ENCODE measurements around the gene RAMP2. TPM values are rescaled to one million over a fixed set of nuclear protein-coding genes. Genes with fewer than 3 reads are reported as not detected.

RAMP2 gene, protein sequence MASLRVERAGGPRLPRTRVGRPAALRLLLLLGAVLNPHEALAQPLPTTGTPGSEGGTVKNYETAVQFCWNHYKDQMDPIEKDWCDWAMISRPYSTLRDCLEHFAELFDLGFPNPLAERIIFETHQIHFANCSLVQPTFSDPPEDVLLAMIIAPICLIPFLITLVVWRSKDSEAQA
- 7.6 and 19.6 TPM in 2 replicates for total RNA-seq

DNA sequence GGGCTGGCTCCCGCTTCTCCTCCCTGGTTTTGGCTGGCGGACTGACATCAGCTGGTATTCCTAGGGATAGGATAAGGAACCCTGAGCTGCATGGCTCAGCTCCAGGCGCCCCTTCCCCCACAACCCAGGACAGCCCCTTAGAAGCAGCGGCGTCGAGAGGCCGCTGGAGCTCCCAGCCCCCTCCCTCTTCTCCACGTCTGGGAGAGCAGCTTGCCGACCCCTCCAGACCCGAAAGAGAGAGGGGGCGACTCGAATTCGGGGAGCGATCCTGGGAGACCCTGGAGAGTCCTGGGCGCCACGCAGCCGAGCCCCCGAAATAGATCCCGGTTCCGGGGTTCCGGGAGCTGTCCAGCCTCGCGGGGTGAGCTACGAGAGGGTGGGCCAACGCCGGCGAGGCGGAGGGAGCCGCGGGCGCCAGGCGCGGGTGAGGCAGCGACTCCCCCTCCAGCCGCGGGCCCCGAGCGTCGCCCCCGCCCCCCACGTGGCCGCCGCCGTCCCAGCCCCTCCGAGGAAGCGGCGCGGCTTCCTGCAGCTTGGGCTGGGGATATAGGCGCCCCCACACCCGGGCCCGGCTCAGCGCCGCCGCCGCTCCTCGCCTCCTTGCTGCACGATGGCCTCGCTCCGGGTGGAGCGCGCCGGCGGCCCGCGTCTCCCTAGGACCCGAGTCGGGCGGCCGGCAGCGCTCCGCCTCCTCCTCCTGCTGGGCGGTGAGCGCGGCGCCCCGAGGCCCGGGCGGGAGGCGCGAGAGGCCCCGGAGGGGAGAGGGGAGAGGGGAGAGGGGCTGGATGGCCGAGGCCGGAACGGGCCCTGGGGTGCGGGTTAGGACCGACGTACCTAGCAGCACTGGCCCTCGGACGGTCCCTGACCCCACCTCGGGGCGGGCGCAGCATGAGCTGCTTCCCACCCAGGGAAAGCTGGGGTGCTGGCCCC, at the start of gene RAMP2:
Gene RAMP2 (plus strand): TSS at position 576 of the 930 bp plus-strand sequence. CDS start 35 bp downstream, at position 611.

DNA sequence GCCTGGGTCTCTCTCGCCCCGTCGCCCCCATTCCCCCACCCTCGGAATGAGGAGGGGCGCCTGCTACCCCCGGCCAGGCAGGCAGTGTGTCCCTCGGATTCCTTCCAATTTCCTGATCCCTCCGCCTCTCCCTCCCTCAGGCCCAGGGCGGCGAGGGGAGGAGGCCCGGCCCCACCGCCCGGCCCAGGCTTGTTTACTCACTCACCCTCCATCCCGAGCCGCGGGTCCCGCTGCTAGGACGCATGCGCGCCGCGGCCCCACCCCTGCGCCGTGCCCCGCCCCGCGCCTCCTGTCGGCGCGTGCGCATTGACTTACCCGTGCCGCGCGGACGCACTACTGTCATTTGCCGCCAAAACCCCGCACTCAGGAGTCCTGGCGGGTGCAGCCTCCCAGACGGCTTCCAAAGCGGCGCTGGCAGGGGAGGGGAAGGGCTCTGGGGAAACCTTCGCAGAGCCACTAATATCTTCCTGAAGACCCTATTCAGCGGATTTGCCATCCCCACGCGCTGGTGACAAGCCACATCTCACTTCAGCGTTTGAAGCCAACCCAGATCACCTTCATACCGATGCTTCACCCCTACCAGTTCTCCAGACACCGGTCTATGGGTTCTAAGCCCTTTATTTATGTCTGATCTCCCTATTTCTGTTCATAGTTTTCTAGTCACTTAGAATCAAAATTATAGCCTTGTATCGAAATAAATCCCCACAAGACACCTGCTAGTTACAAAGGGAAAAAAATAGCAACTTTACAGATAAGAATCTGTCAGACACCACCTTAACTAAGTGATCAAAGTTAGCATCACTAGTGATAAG, 16.0 kb upstream of the RAMP2 start, which contains the start of gene EZH1:
Gene EZH1 (minus strand): TSS at position 235 of the 812 bp plus-strand sequence. CDS start 16,099 bp downstream, outside the sequence.

DNA sequence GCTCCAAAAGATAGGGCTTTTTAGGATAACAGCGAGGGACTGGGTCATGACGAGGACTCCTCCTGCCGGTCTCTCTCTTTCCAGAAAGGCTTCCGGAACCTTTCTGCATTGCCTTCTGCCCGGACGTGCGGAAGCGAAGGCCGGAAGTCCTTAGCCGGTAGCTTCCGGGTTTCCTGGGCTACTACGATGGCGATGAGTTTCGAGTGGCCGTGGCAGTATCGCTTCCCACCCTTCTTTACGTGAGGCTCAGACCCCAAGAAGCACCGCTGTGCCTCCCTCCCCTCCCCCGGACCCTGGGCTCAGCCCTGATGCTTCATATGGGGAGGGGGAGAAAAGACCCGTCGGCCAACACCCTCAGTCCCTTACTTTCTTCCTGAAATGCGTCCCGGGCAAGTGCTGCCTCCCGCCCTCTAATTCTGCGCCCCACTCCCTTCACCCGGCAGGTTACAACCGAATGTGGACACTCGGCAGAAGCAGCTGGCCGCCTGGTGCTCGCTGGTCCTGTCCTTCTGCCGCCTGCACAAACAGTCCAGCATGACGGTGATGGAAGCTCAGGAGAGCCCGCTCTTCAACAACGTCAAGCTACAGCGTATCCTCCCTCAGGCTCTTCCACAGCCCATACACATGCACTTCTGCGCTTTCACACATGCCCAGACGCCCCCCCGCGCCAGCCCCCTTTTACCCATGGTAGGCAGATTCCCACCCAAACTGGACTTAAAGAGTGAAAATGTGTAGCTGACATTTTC, 12.4 kb downstream of the RAMP2 start, which contains the start of gene VPS25:
Gene VPS25 (plus strand): TSS at position 160 of the 746 bp plus-strand sequence. CDS start 27 bp downstream, at position 187.

DNA sequence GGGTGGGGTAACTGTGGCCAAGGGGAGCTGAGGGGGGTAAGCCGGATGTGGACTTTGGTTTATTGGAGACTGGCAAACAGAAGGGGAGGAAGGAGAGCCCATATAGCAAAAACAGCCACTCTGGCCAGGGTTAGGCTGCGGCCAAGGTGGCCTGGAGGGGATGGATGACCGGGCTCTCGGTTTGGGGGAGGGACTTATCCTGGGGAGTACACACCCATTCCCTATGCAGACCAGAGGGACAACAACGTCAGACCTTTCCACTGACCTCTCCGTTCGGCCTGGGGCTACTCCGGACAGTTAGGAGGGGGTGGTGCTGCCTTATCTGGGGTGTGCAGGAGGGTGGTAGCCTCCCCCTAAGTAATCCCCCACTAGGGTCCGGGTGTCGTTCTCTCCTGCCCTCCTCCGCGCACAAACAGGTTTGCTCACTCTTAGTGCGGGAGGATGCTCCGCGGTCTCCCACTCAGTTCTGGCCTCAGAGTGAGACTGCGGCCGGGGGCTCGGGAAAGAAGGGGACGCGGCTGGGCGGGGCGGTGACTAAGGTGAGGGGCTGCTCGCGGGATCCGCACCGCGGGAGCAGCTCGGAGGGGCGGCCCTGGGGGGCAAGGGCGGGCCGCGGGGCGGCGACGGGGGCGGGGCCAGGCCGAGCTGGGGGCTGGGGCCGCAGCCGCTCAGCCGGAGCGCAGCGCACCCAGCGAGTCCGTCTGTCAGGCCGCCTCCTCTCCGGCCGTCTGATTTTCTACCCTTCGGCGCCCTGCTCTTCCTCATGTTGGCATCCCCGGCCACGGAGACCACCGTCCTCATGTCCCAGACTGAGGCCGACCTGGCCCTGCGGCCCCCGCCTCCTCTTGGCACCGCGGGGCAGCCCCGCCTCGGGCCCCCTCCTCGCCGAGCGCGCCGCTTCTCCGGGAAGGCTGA, 19.2 kb downstream of the RAMP2 start, which contains the start of gene WNK4:
Gene WNK4 (plus strand): TSS at position 675 of the 915 bp plus-strand sequence. CDS start 89 bp downstream, at position 764.

DNA sequence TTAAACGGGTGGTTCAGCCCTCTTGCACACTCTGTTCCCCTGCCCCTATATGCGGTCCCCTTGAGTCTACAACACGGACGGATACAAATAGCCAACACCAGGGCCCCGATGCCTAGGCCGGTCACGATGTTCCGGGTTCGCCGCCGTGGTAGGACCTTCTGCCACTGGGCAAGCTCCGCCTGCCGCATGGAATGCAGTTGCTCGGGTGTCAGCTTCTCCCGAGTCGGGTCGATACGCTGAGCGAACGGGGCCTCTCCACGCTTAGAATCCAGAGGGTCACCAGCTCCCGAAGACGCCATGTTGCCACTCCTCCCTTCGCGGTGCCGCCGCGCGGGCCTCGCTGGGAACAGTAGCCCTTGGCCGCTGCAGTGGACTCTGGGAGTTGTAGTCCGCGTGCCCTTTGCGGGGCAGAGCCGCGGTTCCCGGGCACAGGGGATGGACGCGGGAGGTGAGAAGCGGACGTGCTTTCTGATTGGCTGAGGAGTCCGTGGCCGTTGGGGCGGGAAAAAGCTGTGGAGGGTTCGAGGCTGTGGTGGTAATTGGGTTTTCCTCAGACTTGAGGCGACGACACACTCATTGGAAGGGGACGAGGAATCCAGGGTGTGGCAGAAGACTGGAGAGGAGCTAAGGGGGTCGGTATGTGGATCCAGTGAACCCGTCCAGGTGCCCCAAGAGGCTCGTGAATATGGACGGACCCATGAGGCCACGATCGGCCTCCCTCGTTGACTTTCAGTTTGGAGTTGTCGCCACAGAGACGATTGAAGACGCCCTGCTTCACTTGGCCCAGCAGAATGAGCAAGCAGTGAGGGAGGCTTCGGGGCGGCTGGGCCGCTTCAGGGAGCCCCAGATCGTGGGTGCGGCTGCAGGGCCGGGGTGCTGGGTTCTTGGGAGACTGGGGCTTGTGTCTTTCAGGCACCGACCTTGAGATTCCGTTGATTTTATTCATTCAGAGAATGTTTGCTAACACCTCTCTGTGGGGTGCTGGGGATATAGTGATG, 37.7 kb downstream of the RAMP2 start, which contains the start of the genes CNTD1 and COA3:
Gene CNTD1 (plus strand): TSS at position 479 of the 998 bp plus-strand sequence. CDS start 207 bp downstream, at position 686.
Gene COA3 (minus strand): TSS at position 322 of the 998 bp plus-strand sequence. CDS start 23 bp downstream, at position 299.

Small RNA genes lying within 50 kb of the gene (small RNA-seq; reads per million reads assigned to genes)
- gene HMGN2P15, result not detected

Other genes starting within 250 kb of the RAMP2 start
- gene NAGLU, start 225.0 kb upstream of the RAMP2 start, total RNA-seq, result 29.7 and 31.0 TPM in 2 replicates
- gene HSD17B1, start 208.3 kb upstream of the RAMP2 start, total RNA-seq, result 0.10 and 0.65 TPM in 2 replicates
- 19.6 and 23.8 TPM in 2 replicates for gene COASY, start 199.1 kb upstream of the RAMP2 start, total RNA-seq
- 37.2 and 37.4 TPM in 2 replicates for gene MLX, start 194.1 kb upstream of the RAMP2 start, total RNA-seq
- 4.6 and 7.1 TPM in 2 replicates for gene PSMC3IP, start 183.5 kb upstream of the RAMP2 start, total RNA-seq
- gene RETREG3, start 151.9 kb upstream of the RAMP2 start, total RNA-seq, result 62.4 and 80.3 TPM in 2 replicates
- gene TUBG1, start 151.5 kb upstream of the RAMP2 start, total RNA-seq, result 57.5 and 64.1 TPM in 2 replicates
- 6.1 and 9.5 TPM in 2 replicates for gene TUBG2, start 101.9 kb upstream of the RAMP2 start, total RNA-seq
- gene PLEKHH3, start 84.2 kb upstream of the RAMP2 start, total RNA-seq, result 9.6 and 18.0 TPM in 2 replicates
- 2.1 and 2.6 TPM in 2 replicates for gene CCR10, start 79.4 kb upstream of the RAMP2 start, total RNA-seq
- gene CNTNAP1, start 78.7 kb upstream of the RAMP2 start, total RNA-seq, result 23.8 and 30.2 TPM in 2 replicates
- gene EZH1, start 16.2 kb upstream of the RAMP2 start, total RNA-seq, result 18.0 and 19.2 TPM in 2 replicates
- 46.1 and 50.1 TPM in 2 replicates for gene VPS25, start 12.2 kb downstream of the RAMP2 start, total RNA-seq
- 1.3 and 2.6 TPM in 2 replicates for gene WNK4, start 19.4 kb downstream of the RAMP2 start, total RNA-seq
- gene COA3, start 37.5 kb downstream of the RAMP2 start, total RNA-seq, result 43.2 and 46.4 TPM in 2 replicates
- under 0.01 TPM in 1 of 2 replicates, not detected in the other for gene CNTD1, start 37.6 kb downstream of the RAMP2 start, total RNA-seq
- 81.2 and 86.2 TPM in 2 replicates for gene BECN1, start 63.1 kb downstream of the RAMP2 start, total RNA-seq
- gene PSME3, start 72.2 kb downstream of the RAMP2 start, total RNA-seq, result 109 and 148 TPM in 2 replicates
- gene AOC2, start 83.4 kb downstream of the RAMP2 start, total RNA-seq, result 0.65 and 1.9 TPM in 2 replicates
- gene AOC3, start 90.0 kb downstream of the RAMP2 start, total RNA-seq, result under 0.01 TPM in 2 replicates
- not detected in 2 replicates for gene G6PC1, start 139.6 kb downstream of the RAMP2 start, total RNA-seq
- 12.9 and 17.6 TPM in 2 replicates for gene AARSD1, start 203.2 kb downstream of the RAMP2 start, total RNA-seq
- gene PTGES3L, start 218.9 kb downstream of the RAMP2 start, total RNA-seq, result 0.33 and 0.38 TPM in 2 replicates
- gene RUNDC1, start 219.3 kb downstream of the RAMP2 start, total RNA-seq, result 10.2 and 11.8 TPM in 2 replicates
- 1,055 and 1,604 TPM in 2 replicates for gene RPL27, start 237.2 kb downstream of the RAMP2 start, total RNA-seq
- gene IFI35, start 245.6 kb downstream of the RAMP2 start, total RNA-seq, result 7.8 and 10.5 TPM in 2 replicates

All from vein endothelial cell (primary cell).